Fibroblast of villous mesenchyme (primary cell): ENCODE data around the gene DNAJB2. TPM values are rescaled to one million over a fixed set of nuclear protein-coding genes. Genes with fewer than 3 reads are reported as not detected.

Experiments
- DNase-seq: peaks from one replicate; pipeline ENCODE4 v3.0.0-alpha.2; 2010; ENCODE audit warnings: low read depth
- H3K4me3 ChIP-seq: 2 replicates; pipeline ENCODE4 v1.5.1; 2011; ENCODE audit warnings: low read depth, mild to moderate bottlenecking, low read length
- CTCF ChIP-seq: IDR thresholded peaks from 2 replicates; pipeline ENCODE4 v1.5.1; 2012; ENCODE audit warnings: low read depth, mild to moderate bottlenecking, low read length; ENCODE audit not compliant: insufficient read depth
- total RNA-seq: library from RNA; depleted of rRNA; stranded (reverse); fragments of >200 nt; gene quantifications from 2 replicates; pipeline ENCODE4 v1.2.3, GENCODE V29; 2012

The DNAJB2 gene
- total RNA-seq, 1 donor = 33.7 TPM

- no peak overlapping the region for H3K4me3 ChIP-seq
- no peak for DNase-seq
- TF ChIP-seq CTCF = no peak
Measured at GRCh38 chr2:219261024-219261855, 17.9 kb upstream of the DNAJB2 start.

- TF ChIP-seq CTCF = no peak
- H3K4me3 ChIP-seq = no peak overlapping the region
- no peak for DNase-seq
Measured at GRCh38 chr2:219266232-219266631, 12.9 kb upstream of the DNAJB2 start.

GRCh38 chr2:219266886-219267285 lies 12.3 kb upstream of the DNAJB2 start:
- no peak for DNase-seq
- TF ChIP-seq CTCF = no peak

GRCh38 chr2:219268294-219268693 lies 10.9 kb upstream of the DNAJB2 start:
- no peak overlapping the region for H3K4me3 ChIP-seq
- no peak for TF ChIP-seq CTCF
- no peak for DNase-seq

More at GRCh38 chr2:219266886-219267285, 12.3 kb upstream of the DNAJB2 start:
- H3K4me3 ChIP-seq = no peak overlapping the region

GRCh38 chr2:219269362-219270054 lies 9.7 kb upstream of the DNAJB2 start:
- no peak for TF ChIP-seq CTCF
- no peak for DNase-seq
- no peak overlapping the region for H3K4me3 ChIP-seq

GRCh38 chr2:219270055-219270372 lies 9.2 kb upstream of the DNAJB2 start:
- DNase-seq = no peak
- TF ChIP-seq CTCF = no peak
- no peak overlapping the region for H3K4me3 ChIP-seq
